Fibroblast of mammary gland (primary cell): ENCODE data around the gene NRCAM.

Experiments used
- DNase-seq: peaks from one replicate; pipeline ENCODE4 v3.0.0-alpha.2; 2010; ENCODE audit warnings: low read depth
- H3K4me3 ChIP-seq: 2 replicates; pipeline ENCODE4 v1.5.1; 2011; ENCODE audit warnings: low read depth, mild to moderate bottlenecking, low read length, moderate library complexity; ENCODE audit not compliant: control insufficient read depth
- CTCF ChIP-seq: conservative IDR thresholded peaks from 2 replicates; pipeline ENCODE4 v1.5.1; 2011; ENCODE audit warnings: low read depth, low read length, inconsistent platforms; ENCODE audit not compliant: control insufficient read depth, insufficient read depth

Gene NRCAM

GRCh38 chr7:108460964-108461363, 4.7 kb upstream of the NRCAM start:
- DNase-seq = no peak
- TF ChIP-seq CTCF = no peak
- no peak overlapping the region for H3K4me3 ChIP-seq

- peak; percentile 68 for TF ChIP-seq CTCF
- peak; percentile 50 for DNase-seq
- no peak overlapping the region for H3K4me3 ChIP-seq
Measured at GRCh38 chr7:108459922-108460551, 3.8 kb upstream of the NRCAM start.

GRCh38 chr7:108457871-108458270, 1.6 kb upstream of the NRCAM start:
- no peak overlapping the region for H3K4me3 ChIP-seq
- DNase-seq = no peak
- no peak for TF ChIP-seq CTCF

- TF ChIP-seq CTCF = no peak
- H3K4me3 ChIP-seq = peak overlapping the region; percentile 15
- DNase-seq = no peak
Measured at GRCh38 chr7:108456845-108457540, 757 bp upstream of the NRCAM start.

- DNase-seq = no peak
- peak overlapping the region; percentile 55 for H3K4me3 ChIP-seq
- no peak for TF ChIP-seq CTCF
Measured at GRCh38 chr7:108455551-108455997, 662 bp downstream of the NRCAM start.

GRCh38 chr7:108454674-108455550, 1.3 kb downstream of the NRCAM start:
- H3K4me3 ChIP-seq = peak overlapping the region; percentile 55
- DNase-seq = peak; percentile 30
- peak; percentile 2 for TF ChIP-seq CTCF
